Loucy (cell line): ENCODE data around the gene SRCIN1.

Experiments
- H2AFZ ChIP-seq: fragments of 200-600 bp; sonication (generic); 2 replicates; pipeline ENCODE4 v1.6.0; 2016; ENCODE audit warnings: antibody characterized with exemption, mild to moderate bottlenecking, low read length, moderate library complexity
- H3F3A ChIP-seq: fragments of 200-600 bp; 2 replicates; pipeline ENCODE4 v1.6.0; 2016; ENCODE audit warnings: antibody characterized with exemption, low read depth, mild to moderate bottlenecking
- H3K27me3 ChIP-seq: fragments of 200-600 bp; sonication (generic); 2 replicates; pipeline ENCODE4 v1.6.1; 2014; ENCODE audit warnings: low read length, mild to moderate bottlenecking; ENCODE audit not compliant: insufficient read depth, poor library complexity, severe bottlenecking
- H3K36me3 ChIP-seq: fragments of 200-600 bp; sonication (generic); 2 replicates; pipeline ENCODE4 v1.6.1; 2016; ENCODE audit warnings: low read length; ENCODE audit not compliant: insufficient read depth
- H3K4me1 ChIP-seq: fragments of 200-600 bp; sonication (generic); 2 replicates; pipeline ENCODE4 v1.5.1; 2014; ENCODE audit warnings: low read length, mild to moderate bottlenecking; ENCODE audit not compliant: insufficient read depth, poor library complexity, severe bottlenecking
- H3K4me2 ChIP-seq: fragments of 200-600 bp; sonication (generic); 2 replicates; pipeline ENCODE4 v1.6.0; 2014; ENCODE audit warnings: antibody characterized with exemption, low read length, low read depth, mild to moderate bottlenecking; ENCODE audit not compliant: poor library complexity, severe bottlenecking
- H3K4me3 ChIP-seq: fragments of 200-600 bp; sonication (generic); 2 replicates; pipeline ENCODE4 v1.5.1; 2014; ENCODE audit warnings: low read length, mild to moderate bottlenecking, mixed read lengths; ENCODE audit not compliant: poor library complexity, severe bottlenecking
- H3K79me2 ChIP-seq: fragments of 200-600 bp; sonication (generic); 2 replicates; pipeline ENCODE4 v1.6.1; 2014; ENCODE audit warnings: low read length; ENCODE audit not compliant: insufficient read depth
- H3K9ac ChIP-seq: fragments of 200-600 bp; sonication (generic); 2 replicates; pipeline ENCODE4 v1.6.0; 2014; ENCODE audit warnings: mild to moderate bottlenecking, low read depth, low read length, moderate library complexity; ENCODE audit not compliant: poor library complexity, severe bottlenecking
- H3K9me2 ChIP-seq: fragments of 200-600 bp; sonication (generic); replicated peaks from 2 replicates; pipeline ENCODE4 v1.6.1; 2016; ENCODE audit warnings: low read depth, low read length, mixed read lengths
- H3K9me3 ChIP-seq: fragments of 200-600 bp; sonication (generic); 2 replicates; pipeline ENCODE4 v1.6.1; 2014; ENCODE audit warnings: mild to moderate bottlenecking, antibody characterized with exemption, low read length, low read depth; ENCODE audit not compliant: insufficient read depth
- H4K20me1 ChIP-seq: fragments of 200-600 bp; sonication (generic); 2 replicates; pipeline ENCODE4 v1.6.0; 2014; ENCODE audit warnings: antibody characterized with exemption, low read length, mild to moderate bottlenecking; ENCODE audit not compliant: insufficient read depth, poor library complexity, severe bottlenecking
- CTCF ChIP-seq: fragments of 200-600 bp; sonication (generic); conservative IDR thresholded peaks from 2 replicates; pipeline ENCODE4 v1.5.1; 2014; ENCODE audit warnings: mild to moderate bottlenecking, antibody characterized with exemption, low read length
- EZH2phosphoT487 ChIP-seq: fragments of 200-600 bp; IDR thresholded peaks from 2 replicates; pipeline ENCODE4 v1.6.1; 2018; ENCODE audit warnings: antibody characterized with exemption, mild to moderate bottlenecking, moderate library complexity, borderline replicate concordance

The SRCIN1 gene

GRCh38 chr17:38595892-38596291, 9.9 kb downstream of the SRCIN1 start:
- Histone ChIP-seq H3K9ac (no peak overlapping the region), H3K4me1 (peaks cover 39% of the 10 kb centered on the region), H4K20me1 (no peaks in the 10 kb centered on the region), H3K79me2 (no peaks in the 10 kb centered on the region), H3K9me3 (no peaks in the 10 kb centered on the region), H3F3A (0 out of 2 replicates have a peak, but pooled peaks cover 2% of the 10 kb centered on the region), H3K4me2 (no peak overlapping the region), H3K36me3 (no peaks in the 10 kb centered on the region), H3K4me3 (no peak overlapping the region), H3K9me2 (no peaks in the 10 kb centered on the region), H3K27me3 (no peaks in the 10 kb centered on the region), H2AFZ (no peak overlapping the region)
- TF ChIP-seq CTCF, result no peak
- no peak for TF ChIP-seq EZH2phosphoT487

GRCh38 chr17:38594152-38594551, 11.6 kb downstream of the SRCIN1 start:
- Histone ChIP-seq H3F3A (no peaks in the 10 kb centered on the region), H3K36me3 (no peaks in the 10 kb centered on the region), H3K27me3 (no peaks in the 10 kb centered on the region), H3K9me3 (no peaks in the 10 kb centered on the region), H4K20me1 (no peaks in the 10 kb centered on the region), H3K9ac (no peak overlapping the region), H3K4me3 (no peak overlapping the region), H2AFZ (no peak overlapping the region), H3K9me2 (no peaks in the 10 kb centered on the region), H3K79me2 (no peaks in the 10 kb centered on the region), H3K4me2 (no peak overlapping the region), H3K4me1 (peaks cover 39% of the 10 kb centered on the region)
- TF ChIP-seq CTCF, result no peak
- TF ChIP-seq EZH2phosphoT487, result no peak

- Histone ChIP-seq H4K20me1 (no peaks in the 10 kb centered on the region), H2AFZ (no peak overlapping the region), H3F3A (no peaks in the 10 kb centered on the region), H3K4me3 (no peak overlapping the region), H3K9me3 (no peaks in the 10 kb centered on the region), H3K27me3 (no peaks in the 10 kb centered on the region), H3K4me2 (peak overlapping the region; percentile 68), H3K9ac (no peak overlapping the region), H3K9me2 (no peaks in the 10 kb centered on the region), H3K79me2 (no peaks in the 10 kb centered on the region), H3K4me1 (peaks cover 43% of the 10 kb centered on the region), H3K36me3 (no peaks in the 10 kb centered on the region)
- TF ChIP-seq EZH2phosphoT487 (no peak), CTCF (no peak)
Measured at GRCh38 chr17:38592487-38592886, 13.3 kb downstream of the SRCIN1 start.
